NCI-H748 (cell line): ENCODE results near the gene COL6A2.
"Not testable (repeated sequence)": the region's sequence is repeated elsewhere in the genome, so short reads cannot be mapped to it uniquely, and the experiment has no call there.

Source experiments
- DNase-seq: peaks from one replicate; lab custom pipeline; 2025; ENCODE audit not compliant: unreplicated experiment; lab: John Stamatoyannopoulos, UW

Gene COL6A2

GRCh38 chr21:46097336-46098293 lies at the start of gene COL6A2:
COL6A2 (plus strand) TSS chr21:46098112.
- peak; percentile 41 for DNase-seq

DNA sequence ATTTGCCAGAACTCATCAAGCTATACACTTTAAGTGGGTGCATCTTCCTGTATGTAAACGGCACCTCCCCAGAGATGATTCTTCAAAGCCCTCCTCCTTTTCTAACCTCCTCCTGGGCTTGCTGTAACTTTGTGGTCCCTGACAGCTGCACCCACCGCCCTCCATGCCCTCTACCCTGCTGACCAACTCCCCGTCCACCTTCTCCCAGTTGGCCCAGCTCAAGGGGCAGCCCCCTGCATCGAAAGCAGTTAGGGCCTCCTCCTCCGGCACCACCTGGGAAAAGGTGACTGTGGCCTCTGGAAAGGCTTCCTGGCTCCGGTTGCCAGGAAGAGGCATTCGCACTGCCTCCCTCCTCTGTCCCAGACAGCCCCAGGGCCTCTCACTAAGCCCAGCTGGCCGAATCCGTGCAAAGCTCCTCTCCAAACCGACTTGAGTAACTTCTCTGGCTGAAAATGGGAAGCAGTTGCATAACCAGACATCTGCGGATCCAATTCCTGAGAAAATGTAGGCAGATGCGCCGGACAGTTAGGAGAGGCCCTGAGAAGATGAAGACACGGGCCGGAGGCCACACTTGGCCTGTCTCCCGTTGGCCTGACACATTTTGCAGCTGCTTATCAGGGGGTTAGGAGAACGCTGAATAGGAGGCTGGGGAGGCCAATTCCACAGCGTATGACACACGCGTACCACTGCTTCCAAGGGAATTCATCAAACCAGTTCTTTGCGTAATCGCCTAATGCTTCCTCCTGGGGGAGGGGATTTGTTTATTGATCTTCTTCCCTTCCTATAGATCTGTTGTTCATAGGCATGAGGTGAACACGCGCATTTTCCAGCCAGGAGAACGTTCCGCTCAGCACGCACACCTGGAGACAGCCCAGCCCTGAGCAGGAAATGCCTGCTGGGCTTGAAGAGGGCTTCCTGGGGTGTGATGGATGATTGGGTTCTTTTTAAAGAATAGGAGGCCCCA lies 48.7 kb upstream of the COL6A2 start:
- peak; percentile 58 for DNase-seq

GRCh38 chr21:46049890-46050667 lies 47.8 kb upstream of the COL6A2 start:
- DNase-seq: no peak

- no peak for DNase-seq
These were observed 47.1 kb upstream of the COL6A2 start for GRCh38 chr21:46050668-46051378.

DNA sequence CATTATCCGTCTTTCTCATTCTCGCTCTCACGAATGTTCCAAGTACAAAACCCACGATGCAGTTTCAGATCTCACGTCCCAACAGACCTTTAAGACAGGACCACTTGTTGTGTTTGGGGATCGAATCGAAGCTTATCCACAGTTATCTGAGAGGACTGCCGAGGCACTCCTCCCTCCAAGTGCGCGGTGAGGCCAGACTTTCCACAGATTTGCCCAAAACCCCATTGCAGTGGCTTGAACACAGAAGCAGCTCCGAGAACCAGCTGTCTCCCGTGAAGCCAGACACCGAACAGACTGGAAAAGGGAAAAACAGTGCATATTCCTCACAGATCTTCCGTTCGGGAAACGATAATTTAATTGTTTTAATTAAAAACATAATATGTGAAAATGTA lies 46.5 kb upstream of the COL6A2 start:
- DNase-seq: no peak

- DNase-seq: no peak
These were observed 45.9 kb upstream of the COL6A2 start for GRCh38 chr21:46051821-46052675.

- DNase-seq: no peak
These were observed 44.9 kb upstream of the COL6A2 start for GRCh38 chr21:46052703-46053651.

GRCh38 chr21:46054031-46054430 lies 43.9 kb upstream of the COL6A2 start:
- no peak for DNase-seq

DNA sequence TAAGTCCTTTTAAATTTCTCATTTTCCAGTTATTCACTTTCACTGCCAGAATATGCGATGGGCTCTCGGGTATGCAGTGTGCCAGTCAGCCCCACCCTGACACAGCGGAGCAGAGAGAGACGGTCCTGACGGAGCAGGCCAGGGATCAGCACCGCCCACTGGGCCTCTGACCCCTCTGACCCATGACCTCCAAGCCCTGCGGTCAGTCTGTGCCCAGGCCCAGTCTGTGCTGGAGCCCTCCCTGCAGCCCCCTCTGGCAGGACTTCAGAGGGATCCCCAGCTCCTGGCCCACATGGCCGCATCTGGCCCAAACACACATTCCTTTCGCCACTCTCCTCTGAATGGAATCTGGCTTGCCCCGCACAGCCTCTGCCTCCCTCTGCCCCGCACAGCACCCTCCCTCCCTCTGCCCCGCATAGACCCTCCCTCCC lies 43.4 kb upstream of the COL6A2 start:
- no peak for DNase-seq

GRCh38 chr21:46055863-46056281 lies 42.0 kb upstream of the COL6A2 start:
- no peak for DNase-seq

- DNase-seq: no peak
These were observed 41.4 kb upstream of the COL6A2 start for GRCh38 chr21:46056450-46056903.

GRCh38 chr21:46057111-46057709 lies 40.7 kb upstream of the COL6A2 start:
- no peak for DNase-seq

- DNase-seq: no peak
These were observed 40.1 kb upstream of the COL6A2 start for GRCh38 chr21:46057710-46058241.

GRCh38 chr21:46058431-46059145 lies 39.3 kb upstream of the COL6A2 start:
- DNase-seq: no peak

GRCh38 chr21:46059195-46059594 lies 38.7 kb upstream of the COL6A2 start:
- DNase-seq: no peak

- DNase-seq: not testable (repeated sequence)
These were observed 38.0 kb upstream of the COL6A2 start for GRCh38 chr21:46059711-46060455.
